IPS DF 6.9 (cell line): Measurements from ENCODE around the gene PTPN4.

Experiments
- DNase-seq: peaks from one replicate; pipeline ENCODE4 v3.0.0-alpha.2; 2013; ENCODE audit warnings: low read depth, low spot score
- H3K27ac ChIP-seq: one replicate; pipeline ENCODE4 v1.5.1; 2013; ENCODE audit warnings: low read length, control low read depth
- H3K27me3 ChIP-seq: 2 replicates; pipeline ENCODE4 v1.6.1; 2013; ENCODE audit warnings: mild to moderate bottlenecking, low read length; ENCODE audit not compliant: control insufficient read depth, insufficient read depth
- H3K36me3 ChIP-seq: 2 replicates; pipeline ENCODE4 v1.6.1; 2013; ENCODE audit warnings: low read length; ENCODE audit not compliant: control insufficient read depth, insufficient read depth
- H3K4me1 ChIP-seq: 2 replicates; pipeline ENCODE4 v1.6.1; 2013; ENCODE audit warnings: low read length; ENCODE audit not compliant: control insufficient read depth, insufficient read depth
- H3K4me3 ChIP-seq: 2 replicates; pipeline ENCODE4 v1.5.1; 2013; ENCODE audit warnings: mild to moderate bottlenecking, low read length
- H3K9me3 ChIP-seq: 2 replicates; pipeline ENCODE4 v1.6.1; 2013; ENCODE audit warnings: low read length, inconsistent platforms; ENCODE audit not compliant: control insufficient read depth, insufficient read depth
- WGBS: extraction: QIAGEN DNeasy Blood & Tissue Kit; methylation state at CpG from one replicate; pipeline ENCODE4 v1.1.7; 2013; ENCODE audit warnings: mixed read lengths, missing lambda C conversion rate; ENCODE audit not compliant: insufficient read length, insufficient coverage; 5-methylcytosine and 5-hydroxymethylcytosine counted together

PTPN4 gene

GRCh38 chr2:120032297-120032696 is 272.6 kb downstream of the PTPN4 start:
- Histone ChIP-seq H3K4me1 (0 out of 2 replicates have a peak, but pooled peaks cover 1% of the 10 kb centered on the region), H3K27ac (no peak overlapping the region), H3K36me3 (no peaks in the 10 kb centered on the region), H3K4me3 (no peak overlapping the region), H3K27me3 (no peaks in the 10 kb centered on the region), H3K9me3 (no peaks in the 10 kb centered on the region)
- no CpG with 5 or more reads among the region's 3 CpGs for WGBS
- no peak for DNase-seq
